ENCODE measurements around the gene SLC25A21.

SLC25A21 gene

GRCh38 chr14:36647824-36648753 is 524.3 kb downstream of the SLC25A21 start:
- no peak for DNase-seq (ENCODE audit: low read depth)

DNA sequence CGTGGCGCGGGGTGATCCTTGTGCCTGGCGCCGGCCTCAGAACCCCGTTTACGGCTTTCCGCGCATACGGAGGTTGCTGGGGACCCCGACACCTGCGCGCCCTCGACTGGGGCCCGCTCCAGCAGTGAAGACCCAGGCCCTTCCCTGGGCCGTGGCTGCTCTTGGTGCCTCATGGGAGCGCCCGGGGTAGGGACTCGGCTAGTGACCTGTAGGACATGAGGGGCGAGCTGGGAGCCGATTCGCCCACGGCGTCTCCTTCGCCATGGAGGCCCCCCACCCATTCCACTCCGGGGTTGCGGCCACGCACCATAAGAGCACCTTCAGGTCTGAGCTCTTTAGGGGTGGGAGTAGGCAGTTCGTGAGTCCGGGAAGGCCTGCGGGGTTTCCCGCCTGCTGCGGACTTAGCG is 525.0 kb downstream of the SLC25A21 start:
- DNase-seq (ENCODE audit: low read depth) = no peak

GRCh38 chr14:36646664-36647416 is 525.6 kb downstream of the SLC25A21 start:
- no peak for DNase-seq (ENCODE audit: low read depth)

GRCh38 chr14:36633580-36633979 is 538.8 kb downstream of the SLC25A21 start:
- DNase-seq (ENCODE audit: low read depth) = no peak
